Chondrocyte (in vitro differentiated cells): Measurements from ENCODE around the gene SCPEP1. TPM values are rescaled to one million over a fixed set of nuclear protein-coding genes. Genes with fewer than 3 reads are reported as not detected.
"Not testable (repeated sequence)": the region's sequence is repeated elsewhere in the genome, so short reads cannot be mapped to it uniquely, and the experiment has no call there.

Experiments used
- DNase-seq: peaks from one replicate; pipeline ENCODE4 v3.0.0; 2021; ENCODE audit warnings: mixed read lengths, low spot score
- H3K27ac Mint-ChIP-seq: one replicate; pipeline ENCODE4 v1.8.0; 2021; ENCODE audit warnings: mild to moderate bottlenecking, moderate library complexity, mixed read lengths; ENCODE audit not compliant: unreplicated experiment
- H3K27me3 Mint-ChIP-seq: 2 replicates; pipeline ENCODE4 v1.8.0; 2021; ENCODE audit warnings: low read depth, mixed read lengths
- H3K36me3 Mint-ChIP-seq: 2 replicates; pipeline ENCODE4 v1.8.0; 2021; ENCODE audit warnings: low read depth, mixed read lengths
- H3K4me1 Mint-ChIP-seq: 2 replicates; pipeline ENCODE4 v1.8.0; 2021; ENCODE audit warnings: low read depth, mild to moderate bottlenecking, mixed read lengths
- H3K4me3 Mint-ChIP-seq: one replicate; pipeline ENCODE4 v1.8.0; 2021; ENCODE audit warnings: mild to moderate bottlenecking, moderate library complexity, mixed read lengths; ENCODE audit not compliant: unreplicated experiment
- H3K9me3 Mint-ChIP-seq: 2 replicates; pipeline ENCODE4 v1.8.0; 2021; ENCODE audit warnings: low read depth, mixed read lengths
- CTCF ChIP-seq: fragments of 200-600 bp; sonication (generic); IDR thresholded peaks from 2 replicates; pipeline ENCODE4 v1.5.0; 2021; ENCODE audit warnings: antibody characterized with exemption, mild to moderate bottlenecking, moderate library complexity
- total RNA-seq: library from RNA; stranded (reverse); gene quantifications from 3 replicates; pipeline ENCODE4 v1.2.1, GENCODE V29; 2021

Gene SCPEP1
- total RNA-seq, 1 donor from 2014 or later: 50.8 TPM

- H3K27ac Mint-ChIP-seq: no peak overlapping the region
- peaks cover 21% of the 10 kb centered on the region for H3K36me3 Mint-ChIP-seq
These were observed 30.2 kb upstream of the SCPEP1 start for GRCh38 chr17:56947741-56948140.

GRCh38 chr17:56948491-56948890, 29.4 kb upstream of the SCPEP1 start:
- Mint-ChIP-seq H3K27ac (no peak overlapping the region), H3K9me3 (no peaks in the 10 kb centered on the region), H3K36me3 (peaks cover 21% of the 10 kb centered on the region), H3K4me1 (peaks cover 2% of the 10 kb centered on the region), H3K27me3 (no peaks in the 10 kb centered on the region), H3K4me3 (no peak overlapping the region)
- no peak for DNase-seq
- no peak for TF ChIP-seq CTCF

More at GRCh38 chr17:56947741-56948140, 30.2 kb upstream of the SCPEP1 start:
- TF ChIP-seq CTCF: no peak
- Mint-ChIP-seq H3K4me3 (no peak overlapping the region), H3K27me3 (no peaks in the 10 kb centered on the region), H3K4me1 (no peaks in the 10 kb centered on the region), H3K9me3 (no peaks in the 10 kb centered on the region)
- DNase-seq: no peak

GRCh38 chr17:56949595-56949994, 28.3 kb upstream of the SCPEP1 start:
- Mint-ChIP-seq H3K4me1 (peaks cover 6% of the 10 kb centered on the region), H3K4me3 (no peak overlapping the region), H3K27me3 (no peaks in the 10 kb centered on the region), H3K27ac (no peak overlapping the region), H3K36me3 (peaks cover 21% of the 10 kb centered on the region), H3K9me3 (no peaks in the 10 kb centered on the region)
- no peak for TF ChIP-seq CTCF
- DNase-seq: no peak

GRCh38 chr17:56956992-56957391, 20.9 kb upstream of the SCPEP1 start:
- H3K4me3 Mint-ChIP-seq: no peak overlapping the region
- no peaks in the 10 kb centered on the region for H3K27me3 Mint-ChIP-seq
- H3K4me1 Mint-ChIP-seq: peaks cover 24% of the 10 kb centered on the region
- no peak overlapping the region for H3K27ac Mint-ChIP-seq
- no peaks in the 10 kb centered on the region for H3K36me3 Mint-ChIP-seq
- DNase-seq: no peak
- no peak for TF ChIP-seq CTCF
- no peaks in the 10 kb centered on the region for H3K9me3 Mint-ChIP-seq

GRCh38 chr17:56960596-56961538, 17.1 kb upstream of the SCPEP1 start, which contains the start of gene COIL:
Gene COIL, minus strand, starts transcription at chr17:56961050. Its CDS starts 31 bp downstream, at chr17:56961019.
- TF ChIP-seq CTCF: peak; percentile 94
- Mint-ChIP-seq H3K36me3 (no peaks in the 10 kb centered on the region), H3K4me3 (peak within 1 kb of the TSS; percentile 75), H3K9me3 (no peaks in the 10 kb centered on the region), H3K27ac (peak within 1 kb of the TSS; percentile 85), H3K27me3 (no peaks in the 10 kb centered on the region), H3K4me1 (peaks cover 18% of the 10 kb centered on the region)
- DNase-seq: peak; percentile 94

GRCh38 chr17:56965241-56965640, 12.7 kb upstream of the SCPEP1 start:
- H3K4me3 Mint-ChIP-seq, H3K4me1 Mint-ChIP-seq, H3K9me3 Mint-ChIP-seq, DNase-seq, H3K27me3 Mint-ChIP-seq, H3K27ac Mint-ChIP-seq, H3K36me3 Mint-ChIP-seq: not testable (repeated sequence)

- not testable (repeated sequence) for H3K36me3 Mint-ChIP-seq, H3K4me3 Mint-ChIP-seq, DNase-seq, H3K4me1 Mint-ChIP-seq, H3K9me3 Mint-ChIP-seq, H3K27ac Mint-ChIP-seq, H3K27me3 Mint-ChIP-seq
These were observed 12.2 kb upstream of the SCPEP1 start for GRCh38 chr17:56965681-56966080.
